HCEC 1CT (cell line): Measurements from ENCODE around the gene HCK.
"Not testable (repeated sequence)": the region's sequence is repeated elsewhere in the genome, so short reads cannot be mapped to it uniquely, and the experiment has no call there.

Experiments
- DNase-seq: peaks from one replicate; pipeline ENCODE4 v3.0.0-alpha.2; 2017

Gene HCK

GRCh38 chr20:32109392-32110172 is 57.5 kb downstream of the HCK start, which contains the start of gene TM9SF4:
Gene TM9SF4, plus strand, starts transcription at chr20:32109714. Its CDS starts 27 bp downstream, at chr20:32109741.
- peak; percentile 91 for DNase-seq

DNA sequence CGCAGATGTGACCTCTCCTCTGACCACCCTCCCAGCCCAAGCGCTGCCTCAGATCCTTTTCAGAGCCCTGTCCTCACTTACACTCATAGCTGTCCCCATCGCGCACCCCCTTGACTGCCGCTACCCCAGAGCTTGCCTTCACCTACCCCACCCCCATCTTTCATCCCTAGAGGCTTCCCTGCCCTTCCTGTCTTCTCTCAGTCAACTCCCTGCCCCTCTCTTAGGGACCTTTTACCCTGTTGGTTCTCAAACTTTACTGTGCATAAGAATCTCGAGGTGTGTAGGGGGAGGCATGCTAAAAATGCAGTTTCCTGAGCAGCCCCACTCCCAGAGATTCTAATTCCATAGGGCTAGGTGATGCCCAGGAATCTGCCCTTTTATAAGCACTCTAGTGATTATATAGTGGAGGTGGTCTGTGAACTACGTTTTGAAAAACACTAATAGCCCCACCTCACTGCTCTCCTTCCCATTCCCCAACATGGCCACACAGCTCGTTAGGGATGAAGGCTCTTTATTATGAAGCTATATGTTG is 58.2 kb downstream of the HCK start:
- DNase-seq, result peak; percentile 11

DNA sequence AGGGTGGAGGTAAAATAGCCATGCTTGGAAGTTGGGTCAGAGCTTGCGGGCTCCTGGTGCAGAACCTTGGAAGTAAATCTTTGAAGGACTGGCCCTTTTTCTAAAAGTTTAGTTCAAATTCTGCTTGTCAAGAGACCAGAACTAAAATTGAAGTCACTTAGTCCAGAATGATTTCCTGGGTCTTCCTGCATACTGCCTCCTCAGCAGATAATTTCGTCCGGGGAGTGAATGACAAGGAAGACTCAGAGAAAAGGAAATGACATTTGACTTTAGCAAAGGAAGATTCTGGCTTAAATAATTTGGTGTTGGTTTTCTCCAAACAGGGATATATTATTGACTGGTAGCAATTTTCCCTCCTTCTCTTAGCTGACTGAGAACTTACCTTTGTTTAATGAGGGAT is 58.7 kb downstream of the HCK start:
- DNase-seq, result no peak

GRCh38 chr20:32111156-32111686 is 59.2 kb downstream of the HCK start:
- DNase-seq, result no peak

DNA sequence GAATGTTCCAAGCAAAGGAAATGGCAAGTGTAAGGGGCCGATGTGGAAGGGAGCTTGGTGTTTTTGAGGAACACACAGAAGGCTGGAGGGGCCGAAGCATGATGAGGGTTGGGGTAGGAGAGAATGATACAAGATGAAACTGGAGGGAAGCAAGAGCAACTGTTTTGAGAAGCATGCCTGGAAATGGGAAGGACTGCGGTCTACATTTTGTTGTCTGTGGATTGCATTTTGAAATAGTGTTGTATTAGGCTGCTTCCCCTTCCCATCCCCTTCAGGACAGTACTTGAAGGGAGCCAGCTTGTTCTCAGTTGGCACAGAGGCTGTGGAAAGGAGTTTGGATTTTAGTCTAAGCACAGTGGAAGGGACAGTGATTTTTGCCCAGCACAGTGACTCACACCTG is 59.7 kb downstream of the HCK start:
- DNase-seq, result no peak

- no peak for DNase-seq
These were observed 60.8 kb downstream of the HCK start for GRCh38 chr20:32112841-32113240.

GRCh38 chr20:32113591-32114260 is 61.7 kb downstream of the HCK start:
- no peak for DNase-seq

- DNase-seq, result no peak
These were observed 62.4 kb downstream of the HCK start for GRCh38 chr20:32114305-32114960.

- no peak for DNase-seq
These were observed 63.2 kb downstream of the HCK start for GRCh38 chr20:32115211-32115767.

GRCh38 chr20:32116079-32116521 is 64.1 kb downstream of the HCK start:
- no peak for DNase-seq

DNA sequence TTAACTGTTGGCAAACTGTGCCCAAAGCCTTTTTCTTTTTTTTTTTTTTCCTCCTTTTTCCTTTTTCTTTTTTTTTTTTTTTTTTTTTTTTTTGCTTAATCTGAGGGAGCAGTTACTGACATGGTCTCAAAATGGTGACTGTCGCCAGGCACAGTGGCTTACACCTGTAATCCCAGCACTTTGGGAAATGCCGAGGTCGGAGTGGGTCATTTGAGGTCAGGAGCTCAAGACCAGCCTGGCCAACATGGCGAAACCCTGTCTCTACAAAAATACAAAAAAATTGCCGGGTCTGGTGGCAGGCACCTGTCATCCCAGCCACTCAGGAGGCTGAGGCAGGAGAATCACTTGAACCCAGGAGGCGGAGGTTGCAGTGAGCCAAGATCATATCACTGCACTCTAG is 64.8 kb downstream of the HCK start:
- not testable (repeated sequence) for DNase-seq

- not testable (repeated sequence) for DNase-seq
These were observed 66.4 kb downstream of the HCK start for GRCh38 chr20:32118427-32118826.

DNA sequence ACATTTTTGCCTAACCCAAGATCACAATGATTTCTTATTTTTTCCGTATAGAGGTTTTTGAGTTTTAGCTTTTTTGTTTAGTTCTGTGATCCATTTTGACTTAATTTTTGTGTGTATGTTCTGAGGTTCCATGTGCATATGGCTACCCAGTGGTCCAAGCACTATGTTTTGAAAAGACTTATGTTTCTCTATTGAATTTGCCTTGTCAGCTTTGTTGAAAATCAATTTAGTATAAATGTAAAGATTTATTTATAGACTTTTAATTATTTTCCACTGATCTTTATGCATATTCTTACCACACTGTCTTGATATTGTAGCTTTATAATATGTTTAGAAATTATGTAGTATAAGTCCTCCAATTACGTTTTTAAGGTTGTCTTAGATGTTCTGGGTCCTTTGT is 67.7 kb downstream of the HCK start:
- DNase-seq, result no peak

- not testable (repeated sequence) for DNase-seq
These were observed 69.9 kb downstream of the HCK start for GRCh38 chr20:32121908-32122307.

- no peak for DNase-seq
These were observed 71.0 kb downstream of the HCK start for GRCh38 chr20:32123088-32123487.

- DNase-seq, result no peak
These were observed 72.9 kb downstream of the HCK start for GRCh38 chr20:32124916-32125454.

DNA sequence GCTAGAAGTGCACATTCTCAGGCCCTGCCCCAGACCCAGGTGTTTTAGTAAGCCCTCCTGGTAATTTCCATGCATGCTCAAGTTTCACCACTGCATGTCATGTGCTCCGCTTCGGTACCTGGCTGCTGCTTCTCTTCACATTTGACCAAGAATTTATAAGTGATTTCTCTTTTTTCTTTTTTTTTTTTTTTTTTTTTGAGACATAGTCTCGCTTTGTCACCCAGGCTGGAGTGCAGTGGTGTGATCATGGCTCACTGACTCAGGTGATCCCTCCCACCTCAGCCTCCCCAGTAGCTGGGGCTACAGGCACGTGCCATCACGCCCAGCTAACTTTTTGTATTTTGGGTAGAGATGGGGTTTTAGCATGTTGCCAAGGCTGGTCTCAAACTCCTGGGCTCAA is 73.5 kb downstream of the HCK start:
- no peak for DNase-seq

DNA sequence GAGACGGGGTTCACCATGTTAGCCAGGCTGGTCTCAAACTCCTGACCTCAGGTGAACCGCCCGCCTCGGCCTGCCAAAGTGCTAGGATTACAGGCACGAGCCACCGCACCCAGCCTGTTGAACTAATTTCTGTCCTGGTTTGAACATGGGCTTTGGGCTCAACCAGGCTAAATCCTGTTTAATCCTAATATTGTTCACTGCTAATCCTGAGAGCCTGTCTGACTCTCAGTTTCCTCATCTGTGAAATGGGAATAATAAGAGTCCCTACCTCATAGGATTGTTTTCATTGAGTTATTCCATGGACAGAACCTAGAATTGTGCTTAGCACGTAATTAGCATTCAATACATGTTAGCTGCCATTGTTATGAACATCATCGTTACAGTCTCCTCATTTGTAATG is 74.9 kb downstream of the HCK start:
- DNase-seq, result no peak

- no peak for DNase-seq
These were observed 75.3 kb downstream of the HCK start for GRCh38 chr20:32127347-32127746.

- DNase-seq, result no peak
These were observed 76.1 kb downstream of the HCK start for GRCh38 chr20:32128167-32128566.

- no peak for DNase-seq
These were observed 77.8 kb downstream of the HCK start for GRCh38 chr20:32129863-32130262.

DNA sequence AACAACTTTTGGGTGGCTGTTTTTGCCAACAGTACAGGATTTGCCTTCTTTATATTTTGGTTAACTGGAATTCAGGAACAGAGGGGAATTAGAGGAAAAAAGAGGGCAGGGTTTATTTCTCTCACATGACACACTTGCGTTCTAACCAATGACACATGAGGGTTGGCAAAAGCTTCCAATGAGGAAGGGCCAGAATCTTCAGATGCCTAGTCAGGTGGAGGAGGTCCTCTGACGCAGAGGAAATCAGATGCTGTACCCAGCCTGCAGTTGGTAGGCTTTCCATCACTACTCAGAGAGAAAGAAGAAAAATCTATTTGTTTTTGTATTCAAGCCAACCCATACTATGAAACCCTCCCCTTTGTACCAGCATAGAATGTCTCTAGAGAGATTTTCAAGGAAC is 78.3 kb downstream of the HCK start:
- no peak for DNase-seq

DNA sequence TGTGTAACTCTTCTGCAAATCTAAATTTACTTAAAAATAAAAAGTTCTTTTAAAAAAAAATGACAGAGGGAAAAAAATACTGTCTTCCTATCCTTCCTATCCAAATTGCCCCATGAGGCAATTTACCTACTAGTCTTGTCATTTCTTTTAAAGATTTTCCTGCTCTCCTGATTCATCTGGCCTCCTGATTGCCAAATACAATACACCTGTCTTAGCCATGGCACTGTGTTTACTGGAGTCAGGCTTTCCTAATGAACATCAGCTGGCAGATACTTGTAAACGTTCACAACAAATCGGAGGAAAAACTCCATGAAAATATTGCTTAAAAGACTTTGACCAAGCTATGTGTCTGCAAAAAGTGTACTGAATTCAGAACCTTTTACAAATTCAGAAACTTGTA is 78.9 kb downstream of the HCK start:
- no peak for DNase-seq
